Neural crest cell (in vitro differentiated cells): Measurements from ENCODE around the gene P2RX3. TPM values are rescaled to one million over a fixed set of nuclear protein-coding genes. Genes with fewer than 3 reads are reported as not detected.

Experiments
- DNase-seq: peaks from one replicate; pipeline ENCODE4 v3.0.0; 2021; ENCODE audit warnings: low read depth, mixed read lengths, low spot score
- H3K27ac Mint-ChIP-seq: one replicate; pipeline ENCODE4 v1.8.0; 2021; ENCODE audit warnings: mild to moderate bottlenecking, mixed read lengths; ENCODE audit not compliant: unreplicated experiment
- H3K27me3 Mint-ChIP-seq: 2 replicates; pipeline ENCODE4 v1.8.0; 2021; ENCODE audit warnings: low read depth, mild to moderate bottlenecking, mixed read lengths
- H3K36me3 Mint-ChIP-seq: 2 replicates; pipeline ENCODE4 v1.8.0; 2021; ENCODE audit warnings: low read depth, mild to moderate bottlenecking, mixed read lengths
- H3K4me1 Mint-ChIP-seq: 2 replicates; pipeline ENCODE4 v1.8.0; 2021; ENCODE audit warnings: mixed read lengths
- H3K4me3 Mint-ChIP-seq: one replicate; pipeline ENCODE4 v1.8.0; 2021; ENCODE audit warnings: mild to moderate bottlenecking, mixed read lengths
- H3K9me3 Mint-ChIP-seq: 2 replicates; pipeline ENCODE4 v1.8.0; 2021; ENCODE audit warnings: mixed read lengths
- total RNA-seq: library from RNA; stranded (reverse); gene quantifications from 2 replicates; pipeline ENCODE4 v1.2.1, GENCODE V29; 2021
- TF ChIP-seq, protein P1 (sequence below): fragments of 200-600 bp; sonication (generic); conservative IDR thresholded peaks from 2 replicates; pipeline ENCODE4 v1.5.0; 2021; ENCODE audit warnings: antibody characterized with exemption, mild to moderate bottlenecking

P2RX3 gene
- total RNA-seq, 1 donor from 2014 or later = 14.3 TPM

DNA sequence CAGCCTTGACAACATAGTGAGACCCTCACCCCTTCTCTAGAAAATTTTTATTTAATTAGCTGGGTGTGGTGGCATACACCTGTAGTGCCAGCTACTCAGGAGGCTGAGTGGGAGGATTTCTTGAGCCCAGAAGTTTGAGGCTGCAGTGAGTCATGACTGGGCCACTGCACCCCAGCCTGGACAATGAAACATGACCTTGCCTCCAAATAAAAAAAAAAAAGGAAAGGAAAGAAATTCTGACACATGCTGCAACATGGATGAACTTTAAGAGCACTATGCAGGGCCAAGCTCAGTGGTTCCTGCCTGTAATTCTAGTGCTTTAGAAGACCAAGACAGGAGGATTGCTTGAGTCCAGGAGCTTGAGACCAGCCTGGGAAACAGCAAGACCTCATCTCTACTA is 80.0 kb downstream of the P2RX3 start:
- TF ChIP-seq, protein P1, sequence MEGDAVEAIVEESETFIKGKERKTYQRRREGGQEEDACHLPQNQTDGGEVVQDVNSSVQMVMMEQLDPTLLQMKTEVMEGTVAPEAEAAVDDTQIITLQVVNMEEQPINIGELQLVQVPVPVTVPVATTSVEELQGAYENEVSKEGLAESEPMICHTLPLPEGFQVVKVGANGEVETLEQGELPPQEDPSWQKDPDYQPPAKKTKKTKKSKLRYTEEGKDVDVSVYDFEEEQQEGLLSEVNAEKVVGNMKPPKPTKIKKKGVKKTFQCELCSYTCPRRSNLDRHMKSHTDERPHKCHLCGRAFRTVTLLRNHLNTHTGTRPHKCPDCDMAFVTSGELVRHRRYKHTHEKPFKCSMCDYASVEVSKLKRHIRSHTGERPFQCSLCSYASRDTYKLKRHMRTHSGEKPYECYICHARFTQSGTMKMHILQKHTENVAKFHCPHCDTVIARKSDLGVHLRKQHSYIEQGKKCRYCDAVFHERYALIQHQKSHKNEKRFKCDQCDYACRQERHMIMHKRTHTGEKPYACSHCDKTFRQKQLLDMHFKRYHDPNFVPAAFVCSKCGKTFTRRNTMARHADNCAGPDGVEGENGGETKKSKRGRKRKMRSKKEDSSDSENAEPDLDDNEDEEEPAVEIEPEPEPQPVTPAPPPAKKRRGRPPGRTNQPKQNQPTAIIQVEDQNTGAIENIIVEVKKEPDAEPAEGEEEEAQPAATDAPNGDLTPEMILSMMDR = no peak
- H3K4me1 Mint-ChIP-seq = no peaks in the 10 kb centered on the region
- H3K36me3 Mint-ChIP-seq = peaks cover 28% of the 10 kb centered on the region
- no peaks in the 10 kb centered on the region for H3K9me3 Mint-ChIP-seq
- H3K27ac Mint-ChIP-seq = no peak overlapping the region
- H3K4me3 Mint-ChIP-seq = no peak overlapping the region
- H3K27me3 Mint-ChIP-seq = no peaks in the 10 kb centered on the region
- no peak for DNase-seq

- TF ChIP-seq, protein P1 = no peak
- no peak for DNase-seq
- no peak overlapping the region for H3K27ac Mint-ChIP-seq
- H3K27me3 Mint-ChIP-seq = no peaks in the 10 kb centered on the region
- peaks cover 5% of the 10 kb centered on the region for H3K4me1 Mint-ChIP-seq
- peaks cover 28% of the 10 kb centered on the region for H3K36me3 Mint-ChIP-seq
- H3K4me3 Mint-ChIP-seq = no peak overlapping the region
- no peaks in the 10 kb centered on the region for H3K9me3 Mint-ChIP-seq
Observed at GRCh38 chr11:57419146-57419545, 81.0 kb downstream of the P2RX3 start.

DNA sequence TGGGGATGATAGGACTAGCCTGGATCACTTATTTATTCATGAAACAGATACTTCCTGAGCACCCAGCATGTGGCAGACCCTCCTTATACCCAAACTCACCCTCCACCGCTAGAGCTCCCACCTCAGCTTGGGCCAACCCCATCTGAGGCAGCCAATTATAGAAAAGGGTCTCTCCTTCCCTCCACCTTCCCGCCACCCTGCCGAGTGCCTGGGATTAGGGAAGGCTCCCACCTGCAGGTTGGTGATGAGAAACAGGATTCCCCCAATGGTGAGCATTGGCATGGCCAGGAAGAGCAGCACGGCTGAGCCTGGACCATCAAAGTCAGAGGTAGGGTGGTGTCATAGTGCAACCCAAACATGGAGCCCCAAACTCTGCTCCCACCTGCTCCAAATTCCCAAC is 82.9 kb downstream of the P2RX3 start:
- no peaks in the 10 kb centered on the region for H3K9me3 Mint-ChIP-seq
- H3K4me1 Mint-ChIP-seq = peaks cover 21% of the 10 kb centered on the region
- no peak for DNase-seq
- TF ChIP-seq, protein P1 = no peak
- peaks cover 20% of the 10 kb centered on the region for H3K36me3 Mint-ChIP-seq
- H3K27me3 Mint-ChIP-seq = no peaks in the 10 kb centered on the region
- no peak overlapping the region for H3K4me3 Mint-ChIP-seq
- H3K27ac Mint-ChIP-seq = no peak overlapping the region

- H3K27ac Mint-ChIP-seq = no peak overlapping the region
- H3K4me1 Mint-ChIP-seq = peaks cover 27% of the 10 kb centered on the region
- DNase-seq = no peak
- H3K27me3 Mint-ChIP-seq = no peaks in the 10 kb centered on the region
- no peaks in the 10 kb centered on the region for H3K9me3 Mint-ChIP-seq
- H3K36me3 Mint-ChIP-seq = peaks cover 19% of the 10 kb centered on the region
- TF ChIP-seq, protein P1 = no peak
- no peak overlapping the region for H3K4me3 Mint-ChIP-seq
Observed at GRCh38 chr11:57421805-57422204, 83.7 kb downstream of the P2RX3 start.

Other genes starting within 250 kb of the P2RX3 start
- 6.0 and 6.4 TPM in 2 replicates for gene LRRC55, start 156.4 kb upstream of the P2RX3 start, total RNA-seq
- 3.0 and 3.9 TPM in 2 replicates for gene APLNR, start 101.1 kb upstream of the P2RX3 start, total RNA-seq
- 105 and 114 TPM in 2 replicates for gene TNKS1BP1, start 13.4 kb upstream of the P2RX3 start, total RNA-seq
- gene SSRP1, start 2.5 kb upstream of the P2RX3 start, total RNA-seq = 280 TPM in 2 replicates
- not detected in 2 replicates for gene PRG3, start 42.8 kb downstream of the P2RX3 start, total RNA-seq
- 0.23 TPM in 1 of 2 replicates, not detected in the other for gene PRG2, start 52.3 kb downstream of the P2RX3 start, total RNA-seq
- gene SLC43A3, start 88.8 kb downstream of the P2RX3 start, total RNA-seq = 52.9 and 53.7 TPM in 2 replicates
- gene RTN4RL2, start 122.2 kb downstream of the P2RX3 start, total RNA-seq = 2.4 and 3.4 TPM in 2 replicates
- 4.5 and 4.7 TPM in 2 replicates for gene SLC43A1, start 177.3 kb downstream of the P2RX3 start, total RNA-seq
- gene TIMM10, start 192.4 kb downstream of the P2RX3 start, total RNA-seq = 103 and 108 TPM in 2 replicates
- gene SMTNL1, start 199.2 kb downstream of the P2RX3 start, total RNA-seq = not detected in 2 replicates
- 66.0 and 68.7 TPM in 2 replicates for gene UBE2L6, start 229.3 kb downstream of the P2RX3 start, total RNA-seq